Lower leg skin (tissue), 4 donors: ENCODE data around the gene STAP2. TPM values are rescaled to one million over a fixed set of nuclear protein-coding genes. Genes with fewer than 3 reads are reported as not detected.
A peak's percentile ranks its signal among the peaks of the same experiment; 100 is the strongest.

Experiments
- DNase-seq, 2 donors: peaks; one replicate each; pipeline ENCODE4 v3.0.0-alpha.2; 2019; ENCODE audit warnings: low spot score in 2 of 2
- H3K4me3 ChIP-seq: fragments of 200-600 bp; sonication (generic); 2 replicates; pipeline ENCODE4 v1.5.1; 2017; ENCODE audit warnings: mild to moderate bottlenecking, low read depth; ENCODE audit not compliant: poor library complexity, severe bottlenecking
- CTCF ChIP-seq, 3 donors: fragments of 450-650 bp; IDR thresholded peaks; one replicate each; pipeline ENCODE4 v1.5.1; 2016; ENCODE audit warnings: antibody characterized with exemption in 3 of 3, mild to moderate bottlenecking in 3 of 3, moderate library complexity in 2 of 3
- POLR2A ChIP-seq, 2 donors: fragments of 450-650 bp; IDR thresholded peaks; one replicate each; pipeline ENCODE4 v1.6.1; 2016 to 2017; ENCODE audit warnings: antibody characterized with exemption in 2 of 2, mild to moderate bottlenecking in 1 of 2, moderate library complexity in 1 of 2
- WGBS, 2 donors: methylation state at CpG; one replicate each; pipeline ENCODE4 v1.1.5; 2018; 5-methylcytosine and 5-hydroxymethylcytosine counted together
- intact Hi-C: fragments of 100-400 bp; cut with DNase I; formaldehyde crosslinking; loops from one replicate; pipeline ENCODE4 v1.15.0; 2023; ENCODE audit warnings: low total_unique reads
- total RNA-seq, 4 donors: library from RNA; depleted of rRNA; stranded (reverse); fragments of >200 nt; gene quantifications; one replicate each; pipeline ENCODE4 v1.1.0, GENCODE V29; 2016

Gene STAP2
- total RNA-seq, 4 donors from 2014 or later: 78.5 to 159 (median 122) TPM

- DNase-seq: no peak
- 76 to 89% methylated on average over 6 of the region's 6 CpGs for WGBS, 2 donors
- no peak for TF ChIP-seq POLR2A (IDR thresholded peaks at IDR 0.05)
- TF ChIP-seq CTCF (IDR thresholded peaks at IDR 0.05): no peak
- no peak overlapping the region for H3K4me3 ChIP-seq
- intact Hi-C loops: no loop called here
Observed at GRCh38 chr19:4347521-4347920, 8.9 kb upstream of the STAP2 start.

GRCh38 chr19:4346020-4346383, 7.4 kb upstream of the STAP2 start:
- no peak for TF ChIP-seq CTCF (IDR thresholded peaks at IDR 0.05)
- no peak for TF ChIP-seq POLR2A (IDR thresholded peaks at IDR 0.05)
- intact Hi-C loops: no loop called here
- DNase-seq: no peak
- 88 to 94% methylated on average over 6 of the region's 6 CpGs for WGBS, 2 donors
- no peak overlapping the region for H3K4me3 ChIP-seq

GRCh38 chr19:4345342-4346019, 6.9 kb upstream of the STAP2 start:
- WGBS, 2 donors: 71 to 88% methylated on average over 13 to 14 of the region's 15 CpGs
- intact Hi-C loops: no loop called here
- no peak overlapping the region for H3K4me3 ChIP-seq
- no peak for DNase-seq
- TF ChIP-seq POLR2A (IDR thresholded peaks at IDR 0.05) (no peak), CTCF (IDR thresholded peaks at IDR 0.05) (no peak)

DNA sequence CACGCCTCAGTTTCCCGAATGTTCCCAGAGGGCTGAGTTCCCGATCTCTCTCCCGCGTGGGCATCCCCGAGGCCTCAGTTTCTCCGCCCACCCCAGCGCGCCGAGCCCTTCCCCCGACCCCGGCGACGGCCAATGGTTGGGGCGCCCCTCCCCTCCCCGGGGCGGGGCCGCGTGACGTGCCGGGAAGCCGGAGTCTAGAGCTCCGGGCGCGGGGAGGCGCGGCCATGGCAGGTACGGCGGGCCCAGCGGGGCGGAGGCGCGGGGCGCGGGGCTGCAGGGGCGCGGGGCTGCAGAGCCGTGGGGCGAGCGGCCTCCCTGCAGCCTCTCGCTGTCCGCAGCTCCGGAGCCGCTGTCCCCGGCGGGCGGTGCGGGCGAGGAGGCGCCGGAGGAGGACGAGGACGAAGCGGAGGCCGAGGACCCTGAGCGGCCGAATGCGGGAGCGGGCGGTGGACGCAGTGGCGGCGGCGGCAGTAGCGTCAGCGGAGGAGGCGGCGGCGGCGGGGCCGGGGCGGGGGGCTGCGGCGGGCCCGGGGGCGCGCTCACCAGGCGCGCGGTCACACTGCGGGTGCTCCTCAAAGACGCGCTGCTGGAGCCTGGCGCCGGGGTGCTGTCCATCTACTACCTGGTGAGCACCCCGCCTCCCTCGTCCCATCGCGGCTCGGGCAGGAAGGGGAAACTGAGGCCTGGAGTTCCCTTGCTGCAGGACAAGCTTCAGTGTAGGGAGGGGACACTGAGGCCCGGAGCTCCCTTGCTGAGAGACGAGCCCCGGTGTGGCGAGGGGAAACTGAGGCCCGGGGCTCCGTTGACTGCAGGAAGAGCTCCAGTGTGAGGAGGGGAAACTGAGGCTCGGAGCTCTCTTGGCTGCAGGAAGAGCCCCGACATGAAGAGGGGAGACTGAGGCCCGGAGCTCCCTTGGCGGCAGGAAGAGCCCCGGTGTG, 5.0 kb upstream of the STAP2 start, which contains the start of gene MPND:
TSS of gene MPND (plus strand) at position 193 of the 938 bp plus-strand sequence. CDS start at position 225, 32 bp downstream.
- DNase-seq: peak; percentile 90 to 98
- peak within 1 kb of the TSS; percentile 64 for H3K4me3 ChIP-seq
- intact Hi-C loops: no loop called here
- no peak for TF ChIP-seq CTCF (IDR thresholded peaks at IDR 0.05)
- TF ChIP-seq POLR2A (IDR thresholded peaks at IDR 0.05): no peak
- WGBS, 2 donors: 9 to 11% methylated on average over 33 to 41 of the region's 101 CpGs

DNA sequence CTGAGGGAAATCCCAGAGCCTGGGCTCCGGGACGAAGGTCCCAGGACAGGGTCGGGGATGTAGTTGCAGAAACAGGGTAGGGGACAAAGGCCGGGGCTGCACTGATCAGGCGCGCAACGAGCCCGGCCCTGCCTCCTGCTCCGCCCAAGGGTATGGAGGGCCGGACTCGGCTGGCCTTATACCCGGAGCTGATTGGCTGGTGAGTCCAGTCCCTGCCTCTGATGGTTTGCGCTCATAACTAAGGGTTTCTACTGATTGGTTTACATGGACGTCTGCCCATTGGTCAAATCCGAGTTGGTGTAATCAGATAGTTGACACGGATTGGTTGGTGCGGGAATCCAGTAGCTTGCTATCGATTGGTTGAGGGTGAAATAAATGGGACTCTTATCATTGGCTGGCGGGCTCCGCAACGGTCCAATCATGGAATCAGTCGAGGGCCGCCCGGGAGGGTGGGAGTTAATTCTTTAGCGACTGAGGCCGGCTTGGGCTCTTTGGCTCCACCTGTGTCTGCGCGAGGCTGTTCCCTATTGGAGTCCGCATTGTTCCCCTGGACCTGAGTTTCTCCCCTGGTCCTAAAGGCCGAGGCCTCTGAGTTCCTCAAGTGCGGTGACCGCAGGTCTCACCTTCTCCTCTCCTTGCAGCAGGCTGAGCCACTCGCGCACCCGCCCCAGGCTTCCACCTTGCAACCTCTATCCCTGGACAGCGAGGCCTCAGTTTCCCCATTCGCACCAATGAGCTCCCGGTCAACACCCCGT, 4.2 kb upstream of the STAP2 start:
- peak overlapping the region; percentile 64 for H3K4me3 ChIP-seq
- 0 to 1% methylated on average over 38 of the region's 39 CpGs for WGBS, 2 donors
- intact Hi-C loops: no loop called here
- TF ChIP-seq POLR2A (IDR thresholded peaks at IDR 0.05) (peak in 1 of 2 donors; percentile 66), CTCF (IDR thresholded peaks at IDR 0.05) (no peak)
- peak; percentile 99 for DNase-seq
